ENCODE results near the gene NUCB2.
"Not testable (repeated sequence)": the region's sequence is repeated elsewhere in the genome, so short reads cannot be mapped to it uniquely, and the experiment has no call there.

NUCB2 gene

GRCh38 chr11:17276236-17277023, at the start of gene NUCB2:
Gene NUCB2 (plus strand): TSS chr11:17276739. CDS start chr11:17295324, 18,585 bp downstream.
- Mint-ChIP-seq H3K9me3 (no peaks in the 10 kb centered on the region), H3K36me3 (ENCODE audit: low read depth) (peaks cover 1% of the 10 kb centered on the region), H3K4me1 (peaks cover 43% of the 10 kb centered on the region), H3K4me3 (peak within 1 kb of the TSS; percentile 91), H3K27me3 (peaks cover 3% of the 10 kb centered on the region), H3K27ac (peak within 1 kb of the TSS; percentile 97)
- peak; percentile 97 for DNase-seq
- ATAC-seq: peak; percentile 92

- not testable (repeated sequence) for DNase-seq; H3K27ac Mint-ChIP-seq; H3K27me3 Mint-ChIP-seq; H3K9me3 Mint-ChIP-seq; H3K4me3 Mint-ChIP-seq; H3K36me3 Mint-ChIP-seq (ENCODE audit: low read depth); ATAC-seq
- H3K4me1 Mint-ChIP-seq: peaks cover 21% of the 10 kb centered on the region
Measured at GRCh38 chr11:17228186-17228925, 48.2 kb upstream of the NUCB2 start.

GRCh38 chr11:17229481-17230152, 46.9 kb upstream of the NUCB2 start:
- H3K4me3 Mint-ChIP-seq: no peak overlapping the region
- H3K27ac Mint-ChIP-seq: no peak overlapping the region

GRCh38 chr11:17230867-17231851, 45.4 kb upstream of the NUCB2 start:
- peak overlapping the region; percentile 57 for H3K27ac Mint-ChIP-seq
- peaks cover 21% of the 10 kb centered on the region for H3K4me1 Mint-ChIP-seq
- peak; percentile 94 for ATAC-seq
- H3K9me3 Mint-ChIP-seq: no peaks in the 10 kb centered on the region
- peak overlapping the region; percentile 24 for H3K4me3 Mint-ChIP-seq
- no peaks in the 10 kb centered on the region for H3K36me3 Mint-ChIP-seq (ENCODE audit: low read depth)
- DNase-seq: peak; percentile 40
- peaks cover 7% of the 10 kb centered on the region for H3K27me3 Mint-ChIP-seq

More at GRCh38 chr11:17229481-17230152, 46.9 kb upstream of the NUCB2 start:
- no peak for DNase-seq
- ATAC-seq: no peak
- Mint-ChIP-seq H3K36me3 (ENCODE audit: low read depth) (no peaks in the 10 kb centered on the region), H3K9me3 (no peaks in the 10 kb centered on the region), H3K4me1 (peaks cover 21% of the 10 kb centered on the region), H3K27me3 (peaks cover 4% of the 10 kb centered on the region)

GRCh38 chr11:17233101-17233500, 43.4 kb upstream of the NUCB2 start:
- Mint-ChIP-seq H3K27me3 (peaks cover 7% of the 10 kb centered on the region), H3K4me1 (peaks cover 21% of the 10 kb centered on the region), H3K4me3 (no peak overlapping the region), H3K27ac (no peak overlapping the region), H3K9me3 (no peaks in the 10 kb centered on the region), H3K36me3 (ENCODE audit: low read depth) (no peaks in the 10 kb centered on the region)
- DNase-seq (no peak), ATAC-seq (no peak)

GRCh38 chr11:17238377-17238776, 38.2 kb upstream of the NUCB2 start:
- Mint-ChIP-seq H3K9me3 (no peaks in the 10 kb centered on the region), H3K27ac (no peak overlapping the region), H3K4me3 (no peak overlapping the region), H3K36me3 (ENCODE audit: low read depth) (no peaks in the 10 kb centered on the region), H3K4me1 (peaks cover 2% of the 10 kb centered on the region), H3K27me3 (peaks cover 22% of the 10 kb centered on the region)
- no peak for DNase-seq
- no peak for ATAC-seq

- not testable (repeated sequence) for ATAC-seq; DNase-seq; H3K27ac Mint-ChIP-seq; H3K36me3 Mint-ChIP-seq (ENCODE audit: low read depth); H3K4me3 Mint-ChIP-seq; H3K9me3 Mint-ChIP-seq
- Mint-ChIP-seq H3K4me1 (peaks cover 12% of the 10 kb centered on the region), H3K27me3 (peaks cover 22% of the 10 kb centered on the region)
Measured at GRCh38 chr11:17239927-17240326, 36.6 kb upstream of the NUCB2 start.

- Mint-ChIP-seq H3K4me3 (no peak overlapping the region), H3K36me3 (ENCODE audit: low read depth) (no peaks in the 10 kb centered on the region), H3K27me3 (peaks cover 21% of the 10 kb centered on the region), H3K4me1 (peaks cover 12% of the 10 kb centered on the region), H3K9me3 (no peaks in the 10 kb centered on the region), H3K27ac (no peak overlapping the region)
- no peak for DNase-seq
- no peak for ATAC-seq
Measured at GRCh38 chr11:17240780-17241179, 35.8 kb upstream of the NUCB2 start.

GRCh38 chr11:17242954-17243353, 33.6 kb upstream of the NUCB2 start:
- Mint-ChIP-seq H3K4me1 (peaks cover 12% of the 10 kb centered on the region), H3K27me3 (peaks cover 24% of the 10 kb centered on the region)
- ATAC-seq; H3K36me3 Mint-ChIP-seq (ENCODE audit: low read depth); DNase-seq; H3K4me3 Mint-ChIP-seq; H3K9me3 Mint-ChIP-seq; H3K27ac Mint-ChIP-seq: not testable (repeated sequence)

GRCh38 chr11:17244046-17244445, 32.5 kb upstream of the NUCB2 start:
- Mint-ChIP-seq H3K27ac (peak overlapping the region; percentile 23), H3K4me1 (peaks cover 12% of the 10 kb centered on the region), H3K4me3 (no peak overlapping the region), H3K27me3 (peaks cover 24% of the 10 kb centered on the region), H3K9me3 (no peaks in the 10 kb centered on the region), H3K36me3 (ENCODE audit: low read depth) (no peaks in the 10 kb centered on the region)
- ATAC-seq: peak; percentile 92
- DNase-seq: no peak

GRCh38 chr11:17250561-17251350, 25.8 kb upstream of the NUCB2 start:
- no peak overlapping the region for H3K4me3 Mint-ChIP-seq
- DNase-seq: no peak
- no peaks in the 10 kb centered on the region for H3K9me3 Mint-ChIP-seq
- H3K4me1 Mint-ChIP-seq: no peaks in the 10 kb centered on the region
- H3K27ac Mint-ChIP-seq: no peak overlapping the region
- no peaks in the 10 kb centered on the region for H3K36me3 Mint-ChIP-seq (ENCODE audit: low read depth)
- H3K27me3 Mint-ChIP-seq: peaks cover 11% of the 10 kb centered on the region
- ATAC-seq: no peak

GRCh38 chr11:17252704-17253103, 23.8 kb upstream of the NUCB2 start:
- peaks cover 8% of the 10 kb centered on the region for H3K27me3 Mint-ChIP-seq
- peaks cover 16% of the 10 kb centered on the region for H3K4me1 Mint-ChIP-seq
- no peak overlapping the region for H3K27ac Mint-ChIP-seq
- H3K9me3 Mint-ChIP-seq: no peaks in the 10 kb centered on the region
- DNase-seq (no peak), ATAC-seq (no peak)
- no peaks in the 10 kb centered on the region for H3K36me3 Mint-ChIP-seq (ENCODE audit: low read depth)
- H3K4me3 Mint-ChIP-seq: no peak overlapping the region

- Mint-ChIP-seq H3K4me3 (no peak overlapping the region), H3K36me3 (ENCODE audit: low read depth) (no peaks in the 10 kb centered on the region), H3K27me3 (peaks cover 2% of the 10 kb centered on the region), H3K27ac (peak overlapping the region; percentile 70), H3K9me3 (no peaks in the 10 kb centered on the region), H3K4me1 (peaks cover 34% of the 10 kb centered on the region)
- DNase-seq (no peak), ATAC-seq (peak; percentile 91)
Measured at GRCh38 chr11:17256512-17256911, 20.0 kb upstream of the NUCB2 start.
